ENCODE results near the gene RNF150. TPM values are rescaled to one million over a fixed set of nuclear protein-coding genes. Genes with fewer than 3 reads are reported as not detected.

Gene RNF150
- total and polyA plus RNA-seq, 2 of the 8 experiments (the other 6 are each of a cell fraction or from before 2014, with no cell fraction given): 3.4 to 4.8 TPM

- Histone ChIP-seq H3K79me2 (ENCODE audit: control insufficient read depth in 1 of 2, insufficient read depth in 2 of 2, low read length in 2 of 2) (no peaks in the 10 kb centered on the region), H3K27ac (ENCODE audit: low read depth, low read length) (no peak overlapping the region), H2BK15ac (ENCODE audit: low read length) (no peak overlapping the region), H4K20me1 (replicated peaks in 1 of 2; ENCODE audit: control insufficient read depth in 1 of 2, insufficient read depth in 2 of 2, low read length in 2 of 2) (no peaks in the 10 kb centered on the region), H2BK12ac (ENCODE audit: low read depth, low read length) (no peak overlapping the region), H4K8ac (ENCODE audit: extremely low read depth, insufficient read depth, low read length) (no peak overlapping the region), H3K36me3 (ENCODE audit: control insufficient read depth in 2 of 4, insufficient read depth in 4 of 4, low read length in 3 of 4) (no peaks in the 10 kb centered on the region), H3K4me3 (ENCODE audit: extremely low read depth in 1 of 4, insufficient read depth in 2 of 4, low read depth in 3 of 4, low read length in 4 of 4) (no peak overlapping the region), H3K9ac (replicated peaks in 1 of 4; ENCODE audit: extremely low read depth in 1 of 4, low read depth in 3 of 4, low read length in 3 of 4) (no peak overlapping the region), H2BK120ac (replicated peaks; ENCODE audit: low read depth, low read length) (no peak overlapping the region), H3K79me1 (ENCODE audit: low read depth, low read length) (no peaks in the 10 kb centered on the region), H2BK20ac (ENCODE audit: low read length) (no peak overlapping the region), H3K4ac (replicated peaks; ENCODE audit: insufficient read length, low read depth, low read length) (no peak overlapping the region), H4K5ac (ENCODE audit: insufficient read length, low read depth, low read length) (no peak overlapping the region), H3K18ac (ENCODE audit: extremely low read depth, low read length) (no peak overlapping the region), H3K9me3 (ENCODE audit: insufficient read depth in 2 of 2, low read depth in 1 of 2, low read length in 1 of 2) (no peaks in the 10 kb centered on the region; a peak in 1 of 4 replicates), H3K4me1 (replicated peaks in 1 of 4; ENCODE audit: control insufficient read depth in 3 of 4, insufficient read depth in 4 of 4, low read length in 3 of 4) (peaks cover 0 to 5% (median 1%) of the 10 kb centered on the region in 4 experiments; a peak in 1 of 7 replicates), H3K56ac (replicated peaks; ENCODE audit: insufficient read length, low read depth, low read length) (no peak overlapping the region), H3K23ac (ENCODE audit: insufficient read length) (no peak overlapping the region), H3K23me2 (ENCODE audit: low read depth, low read length) (no peaks in the 10 kb centered on the region), H2AK5ac (ENCODE audit: low read depth, low read length) (no peak overlapping the region), H3K14ac (ENCODE audit: insufficient read length) (no peak overlapping the region), H3K27me3 (replicated peaks in 1 of 4; ENCODE audit: control insufficient read depth in 3 of 4, extremely low read depth in 1 of 4, insufficient read depth in 3 of 4, low read length in 3 of 4) (no peaks in the 10 kb centered on the region), H3K4me2 (ENCODE audit: insufficient read depth in 1 of 2, low read depth in 2 of 2, low read length in 2 of 2) (no peak overlapping the region), H2BK5ac (ENCODE audit: low read depth, low read length) (no peak overlapping the region), H4K91ac (replicated peaks; ENCODE audit: insufficient read length, low read length) (no peak overlapping the region), H2AFZ (ENCODE audit: low read length) (no peak overlapping the region)
- ChIA-PET POLR2A (ENCODE audit: partially characterized antibody) (no interaction called here), CTCF (ENCODE audit: partially characterized antibody) (no interaction called here)
- WGBS, 2 experiments (ENCODE audit: extremely low coverage in 1 of 2, insufficient coverage in 1 of 2, insufficient read length in 1 of 2, insufficient replicate concordance in 2 of 2, low coverage in 1 of 2, low lambda C conversion rate in 2 of 2, missing lambda C conversion rate in 1 of 2): 90% methylated on average over 3 of the region's 3 CpGs; no CpG with 5 or more reads in 1 of the 2 experiments
- no peak for DNase-seq (ENCODE audit: low read depth in 1 of 2, low spot score in 2 of 2)
- FAIRE-seq: no peak
- TF ChIP-seq CHD1 (IDR thresholded peaks at IDR 0.05; ENCODE audit: low read depth, low read length) (no peak), CTCF (IDR thresholded peaks at IDR 0.05; ENCODE audit: control extremely low read depth in 1 of 3, insufficient read depth in 1 of 3, low read depth in 1 of 3, low read length in 3 of 3) (no peak), RBBP5 (IDR thresholded peaks at IDR 0.05; ENCODE audit: borderline replicate concordance, low read depth, low read length) (no peak), SIX5 (IDR thresholded peaks at IDR 0.05; ENCODE audit: low read depth, low read length) (no peak), SIN3A (conservative IDR thresholded peaks at IDR 0.05 in 1 of 2, IDR thresholded peaks at IDR 0.05 in 1 of 2; ENCODE audit: low read depth in 1 of 2, low read length in 2 of 2) (no peak), CEBPB (IDR thresholded peaks at IDR 0.05; ENCODE audit: low read depth, low read length) (no peak), SP4 (IDR thresholded peaks at IDR 0.05; ENCODE audit: low read length) (no peak), SRF (IDR thresholded peaks at IDR 0.05; ENCODE audit: low read depth, low read length) (no peak), POU5F1 (IDR thresholded peaks at IDR 0.05; ENCODE audit: low read depth, low read length) (no peak), TAF1 (IDR thresholded peaks at IDR 0.05; ENCODE audit: low read depth, low read length) (no peak), ZNF274 (IDR thresholded peaks at IDR 0.05; ENCODE audit: borderline replicate concordance, extremely low read depth, low read length) (no peak), POLR2A (IDR thresholded peaks at IDR 0.05; ENCODE audit: control extremely low read depth in 1 of 2, low read depth in 2 of 2, low read length in 2 of 2) (no peak), HDAC2 (IDR thresholded peaks at IDR 0.05; ENCODE audit: borderline replicate concordance in 1 of 2, low read depth in 2 of 2, low read length in 2 of 2) (no peak)
Observed at GRCh38 chr4:140952717-140953116, 180.6 kb downstream of the RNF150 start.

All from H1 (cell line).